ENCODE data around the gene CLNK.
"Not testable (repeated sequence)": the region's sequence is repeated elsewhere in the genome, so short reads cannot be mapped to it uniquely, and the experiment has no call there.

Gene CLNK

GRCh38 chr4:10576236-10576635 lies 108.3 kb downstream of the CLNK start:
- no peak for DNase-seq (ENCODE audit: low read depth in 2 of 2)

- DNase-seq (ENCODE audit: low read depth in 2 of 2): no peak
These were observed 109.2 kb downstream of the CLNK start for GRCh38 chr4:10575414-10575813.

- DNase-seq (ENCODE audit: low read depth in 2 of 2): not testable (repeated sequence)
These were observed 110.0 kb downstream of the CLNK start for GRCh38 chr4:10574553-10574952.

GRCh38 chr4:10571909-10572308 lies 112.7 kb downstream of the CLNK start:
- no peak for DNase-seq (ENCODE audit: low read depth in 2 of 2)

- no peak for DNase-seq (ENCODE audit: low read depth in 2 of 2)
These were observed 115.1 kb downstream of the CLNK start for GRCh38 chr4:10569491-10569890.

GRCh38 chr4:10567766-10568165 lies 116.8 kb downstream of the CLNK start:
- DNase-seq (ENCODE audit: low read depth in 2 of 2): no peak

- DNase-seq (ENCODE audit: low read depth in 2 of 2): no peak
These were observed 119.3 kb downstream of the CLNK start for GRCh38 chr4:10565166-10565780.

- no peak for DNase-seq (ENCODE audit: low read depth in 2 of 2)
These were observed 129.9 kb downstream of the CLNK start for GRCh38 chr4:10554694-10555093.

GRCh38 chr4:10554121-10554520 lies 130.4 kb downstream of the CLNK start:
- no peak for DNase-seq (ENCODE audit: low read depth in 2 of 2)

GRCh38 chr4:10552591-10553280 lies 131.8 kb downstream of the CLNK start:
- DNase-seq (ENCODE audit: low read depth in 2 of 2): no peak

- no peak for DNase-seq (ENCODE audit: low read depth in 2 of 2)
These were observed 148.7 kb downstream of the CLNK start for GRCh38 chr4:10535912-10536311.

- no peak for DNase-seq (ENCODE audit: low read depth in 2 of 2)
These were observed 149.7 kb downstream of the CLNK start for GRCh38 chr4:10534820-10535219.

GRCh38 chr4:10532155-10532554 lies 152.4 kb downstream of the CLNK start:
- no peak for DNase-seq (ENCODE audit: low read depth in 2 of 2)

- no peak for DNase-seq (ENCODE audit: low read depth in 2 of 2)
These were observed 154.3 kb downstream of the CLNK start for GRCh38 chr4:10530137-10530786.

GRCh38 chr4:10529291-10530136 lies 155.1 kb downstream of the CLNK start:
- DNase-seq (ENCODE audit: low read depth in 2 of 2): no peak

- no peak for DNase-seq (ENCODE audit: low read depth in 2 of 2)
These were observed 157.1 kb downstream of the CLNK start for GRCh38 chr4:10527438-10527837.

- DNase-seq (ENCODE audit: low read depth in 2 of 2): no peak
These were observed 157.9 kb downstream of the CLNK start for GRCh38 chr4:10526429-10527222.

GRCh38 chr4:10524196-10524833 lies 160.3 kb downstream of the CLNK start:
- DNase-seq (ENCODE audit: low read depth in 2 of 2): no peak

GRCh38 chr4:10521424-10521823 lies 163.1 kb downstream of the CLNK start:
- DNase-seq (ENCODE audit: low read depth in 2 of 2): no peak

- DNase-seq (ENCODE audit: low read depth in 2 of 2): no peak
These were observed 174.8 kb downstream of the CLNK start for GRCh38 chr4:10509733-10510132.

GRCh38 chr4:10506077-10506476 lies 178.5 kb downstream of the CLNK start:
- no peak for DNase-seq (ENCODE audit: low read depth in 2 of 2)
